K562 (cell line): Measurements from ENCODE around the gene ATP5ME. TPM values are rescaled to one million over a fixed set of nuclear protein-coding genes. Genes with fewer than 3 reads are reported as not detected.

ENCODE experiments used
- EGR1 ChIP-seq: fragments of 450-650 bp; conservative IDR thresholded peaks from 2 replicates; pipeline ENCODE4 v1.6.1; 2017; ENCODE audit warnings: mild to moderate bottlenecking
- ETV5 ChIP-seq: sonication (generic); formaldehyde crosslinking; IDR thresholded peaks from 2 replicates; pipeline ENCODE4 v1.4.0; 2020; ENCODE audit warnings: low read depth, mild to moderate bottlenecking, missing genetic modification reagents
- IRF9 ChIP-seq: fragments of 450-650 bp; IDR thresholded peaks from 2 replicates; pipeline ENCODE4 v1.6.1; 2016; ENCODE audit warnings: missing biosample characterization, missing genetic modification characterization
- JUND ChIP-seq, 2 experiments: IDR thresholded peaks; 2 replicates in 1 of 2; 3 replicates in 1 of 2; pipeline ENCODE4 v1.6.1; 2011; ENCODE audit warnings: borderline replicate concordance in 2 of 2, low read depth in 2 of 2, low read length in 2 of 2, improper control_type of control experiment in 1 of 2, missing biosample characterization in 1 of 2, missing genetic modification characterization in 1 of 2, missing genetic modification reagents in 1 of 2
- NCOA2 ChIP-seq, 2 experiments: fragments of 450-650 bp; IDR thresholded peaks; 2 replicates each; pipeline ENCODE4 v1.6.1; 2018; ENCODE audit warnings: mild to moderate bottlenecking in 2 of 2, moderate library complexity in 1 of 2; ENCODE audit not compliant: partially characterized antibody in 2 of 2
- PHB2 ChIP-seq: fragments of 450-650 bp; IDR thresholded peaks from 2 replicates; pipeline ENCODE4 v1.6.1; 2017; ENCODE audit warnings: low read depth
- PRPF4 ChIP-seq: fragments of 200-400 bp; formaldehyde crosslinking; IDR thresholded peaks from one replicate; pipeline ENCODE4 v1.6.1; 2017; ENCODE audit warnings: low read length, low read depth, mild to moderate bottlenecking; ENCODE audit not compliant: insufficient read depth, poor library complexity, severe bottlenecking
- STAT5B ChIP-seq: fragments of 250-450 bp; sonication (Bioruptor Pico); IDR thresholded peaks from 2 replicates; pipeline ENCODE4 v1.8.0; 2021; ENCODE audit warnings: mild to moderate bottlenecking, inconsistent platforms
- TEAD4 ChIP-seq, 2 experiments: sonication (generic) in 1 of 2; formaldehyde crosslinking in 1 of 2; IDR thresholded peaks; 2 replicates each; pipeline versions ENCODE4 v1.6.1 to v1.8.0; 2012 to 2022; ENCODE audit warnings: borderline replicate concordance in 1 of 2, inconsistent platforms in 1 of 2, low read length in 1 of 2, mild to moderate bottlenecking in 1 of 2, missing genetic modification reagents in 1 of 2
- TSC22D4 ChIP-seq: fragments of 450-650 bp; IDR thresholded peaks from 2 replicates; pipeline ENCODE4 v1.6.1; 2016; ENCODE audit warnings: missing genetic modification characterization, missing biosample characterization, control low read depth
- ZC3H4 ChIP-seq: sonication (generic); formaldehyde crosslinking; IDR thresholded peaks from 2 replicates; pipeline ENCODE4 v1.9.0; 2021; ENCODE audit warnings: missing genetic modification reagents, borderline replicate concordance
- polyA plus RNA-seq, 8 experiments: library from polyadenylated mRNA; depleted of rRNA in 4 of 8; stranded (reverse) in 5 of 8; unstranded in 3 of 8; fragments of >200 nt; fragmentation: Nextera tagmentation in 2 of 8; fragmentation: Illumina TruSeq in 1 of 8; extraction: Ambion mirVana in 2 of 8; extraction: Trizol in 1 of 8; gene quantifications; 2 replicates each; pipeline versions ENCODE4 v1.2.1 to v1.2.3, GENCODE V29; 2011 to 2014; ENCODE audit warnings: inconsistent platforms in 1 of 8, missing spikeins in 1 of 8
- total RNA-seq, 7 experiments: library from RNA; depleted of rRNA in 6 of 7; stranded (reverse); fragments of >200 nt in 6 of 7; fragmentation: Illumina TruSeq in 2 of 7; extraction: Trizol in 2 of 7; gene quantifications; 2 replicates each; pipeline versions ENCODE4 v1.2.1 to v1.2.3, GENCODE V29; 2011 to 2021; ENCODE audit warnings: low replicate concordance in 1 of 7
- TF ChIP-seq, protein P1 (sequence below), 2 experiments: fragments of 450-650 bp; IDR thresholded peaks; 2 replicates each; pipeline ENCODE4 v1.6.1; 2016; ENCODE audit warnings: mild to moderate bottlenecking in 2 of 2, borderline replicate concordance in 1 of 2, low read depth in 1 of 2, moderate library complexity in 1 of 2
- TF ChIP-seq, protein P2 (sequence below): fragments of 450-650 bp; IDR thresholded peaks from 2 replicates; pipeline ENCODE4 v1.6.1; 2014; ENCODE audit warnings: low read depth, mild to moderate bottlenecking, moderate library complexity, borderline replicate concordance

ATP5ME gene
- total and polyA plus RNA-seq, 9 of the 15 experiments (the other 6 are each of a cell fraction or from before 2014, with no cell fraction given) = 509 to 2,480 (median 887) TPM

- TF ChIP-seq, protein P1, sequence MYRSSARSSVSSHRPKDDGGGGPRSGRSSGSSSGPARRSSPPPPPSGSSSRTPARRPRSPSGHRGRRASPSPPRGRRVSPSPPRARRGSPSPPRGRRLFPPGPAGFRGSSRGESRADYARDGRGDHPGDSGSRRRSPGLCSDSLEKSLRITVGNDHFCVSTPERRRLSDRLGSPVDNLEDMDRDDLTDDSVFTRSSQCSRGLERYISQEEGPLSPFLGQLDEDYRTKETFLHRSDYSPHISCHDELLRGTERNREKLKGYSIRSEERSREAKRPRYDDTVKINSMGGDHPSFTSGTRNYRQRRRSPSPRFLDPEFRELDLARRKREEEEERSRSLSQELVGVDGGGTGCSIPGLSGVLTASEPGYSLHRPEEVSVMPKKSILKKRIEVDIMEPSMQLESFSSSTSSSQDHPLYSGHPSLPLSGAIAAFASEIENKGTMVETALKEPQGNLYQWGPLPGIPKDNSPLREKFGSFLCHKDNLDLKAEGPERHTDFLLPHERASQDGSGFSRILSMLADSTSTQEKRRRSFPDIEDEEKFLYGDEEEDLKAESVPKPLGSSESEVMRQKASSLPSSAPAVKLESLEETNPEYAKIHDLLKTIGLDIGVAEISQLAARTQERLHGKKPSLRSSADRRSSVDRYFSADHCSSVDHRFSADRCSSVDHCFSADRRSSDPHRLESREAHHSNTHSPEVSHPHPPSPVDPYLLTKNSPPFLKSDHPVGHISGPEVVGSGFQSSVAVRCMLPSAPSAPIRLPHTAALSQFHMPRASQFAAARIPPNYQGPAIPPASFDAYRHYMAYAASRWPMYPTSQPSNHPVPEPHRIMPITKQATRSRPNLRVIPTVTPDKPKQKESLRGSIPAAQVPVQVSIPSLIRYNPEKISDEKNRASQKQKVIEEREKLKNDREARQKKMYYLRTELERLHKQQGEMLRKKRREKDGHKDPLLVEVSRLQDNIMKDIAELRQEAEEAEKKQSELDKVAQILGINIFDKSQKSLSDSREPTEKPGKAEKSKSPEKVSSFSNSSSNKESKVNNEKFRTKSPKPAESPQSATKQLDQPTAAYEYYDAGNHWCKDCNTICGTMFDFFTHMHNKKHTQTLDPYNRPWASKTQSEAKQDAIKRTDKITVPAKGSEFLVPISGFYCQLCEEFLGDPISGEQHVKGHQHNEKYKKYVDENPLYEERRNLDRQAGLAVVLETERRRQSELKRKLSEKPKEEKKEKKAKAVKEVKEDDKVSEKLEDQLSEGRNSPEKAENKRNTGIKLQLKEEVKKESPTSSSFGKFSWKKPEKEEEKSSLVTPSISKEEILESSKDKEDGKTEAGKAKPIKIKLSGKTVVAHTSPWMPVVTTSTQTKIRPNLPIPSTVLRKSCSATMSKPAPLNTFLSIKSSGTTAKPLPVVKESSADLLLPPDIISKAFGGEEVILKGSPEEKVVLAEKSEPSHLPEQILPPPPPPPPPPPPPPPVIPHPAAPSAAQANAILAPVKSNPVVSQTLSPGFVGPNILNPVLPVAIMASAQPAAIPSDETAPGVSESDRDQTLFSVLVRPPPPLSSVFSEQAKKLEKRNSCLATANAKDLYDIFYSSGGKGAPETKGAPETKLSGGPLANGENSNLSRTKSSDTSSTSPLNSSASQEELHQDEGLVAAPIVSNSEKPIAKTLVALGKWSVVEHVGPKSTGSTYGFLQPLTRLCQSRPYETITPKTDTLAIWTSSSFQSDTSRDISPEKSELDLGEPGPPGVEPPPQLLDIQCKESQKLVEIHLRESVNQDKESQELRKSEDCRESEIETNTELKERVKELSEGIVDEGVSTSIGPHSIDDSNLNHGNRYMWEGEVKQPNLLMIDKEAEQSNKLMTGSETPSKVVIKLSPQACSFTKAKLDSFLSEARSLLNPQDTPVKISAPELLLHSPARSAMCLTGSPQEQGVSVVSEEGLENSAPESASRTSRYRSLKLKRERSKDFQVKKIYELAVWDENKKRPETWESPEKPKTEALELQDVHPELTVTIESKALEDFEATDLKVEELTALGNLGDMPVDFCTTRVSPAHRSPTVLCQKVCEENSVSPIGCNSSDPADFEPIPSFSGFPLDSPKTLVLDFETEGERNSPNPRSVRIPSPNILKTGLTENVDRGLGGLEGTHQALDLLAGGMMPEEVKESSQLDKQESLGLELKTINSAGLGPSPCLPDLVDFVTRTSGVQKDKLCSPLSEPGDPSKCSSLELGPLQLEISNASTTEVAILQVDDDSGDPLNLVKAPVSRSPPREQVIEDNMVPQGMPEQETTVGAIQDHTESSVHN (IDR thresholded peaks at IDR 0.05; ENCODE audit: borderline replicate concordance in 1 of 2, low read depth in 1 of 2) = no peak
- TF ChIP-seq PRPF4 = no peak
- no peak for TF ChIP-seq STAT5B (CRISPR knock-in tag)
- TF ChIP-seq TEAD4 (IDR thresholded peaks at IDR 0.05; ENCODE audit: low read length) = no peak
- 0 out of 2 replicates have a peak, but pooled peaks have one; percentile 60 for TF ChIP-seq TEAD4 (CRISPR knock-in tag; IDR thresholded peaks at IDR 0.05; ENCODE audit: borderline replicate concordance)
- TF ChIP-seq TSC22D4 (tag) = no peak
- 0 out of 2 replicates have a peak, but pooled peaks have one; percentile 26 for TF ChIP-seq ETV5 (CRISPR knock-in tag)
- 0 out of 2 replicates have a peak, but pooled peaks have one; percentile 5 for TF ChIP-seq JUND (IDR thresholded peaks at IDR 0.05; ENCODE audit: borderline replicate concordance, low read depth, low read length)
- TF ChIP-seq JUND (tag; IDR thresholded peaks at IDR 0.05; ENCODE audit: borderline replicate concordance, low read depth, low read length) = no peak
- TF ChIP-seq EGR1 = peak; percentile 27; the same call in 1 of the 2 replicates
- TF ChIP-seq, protein P2, sequence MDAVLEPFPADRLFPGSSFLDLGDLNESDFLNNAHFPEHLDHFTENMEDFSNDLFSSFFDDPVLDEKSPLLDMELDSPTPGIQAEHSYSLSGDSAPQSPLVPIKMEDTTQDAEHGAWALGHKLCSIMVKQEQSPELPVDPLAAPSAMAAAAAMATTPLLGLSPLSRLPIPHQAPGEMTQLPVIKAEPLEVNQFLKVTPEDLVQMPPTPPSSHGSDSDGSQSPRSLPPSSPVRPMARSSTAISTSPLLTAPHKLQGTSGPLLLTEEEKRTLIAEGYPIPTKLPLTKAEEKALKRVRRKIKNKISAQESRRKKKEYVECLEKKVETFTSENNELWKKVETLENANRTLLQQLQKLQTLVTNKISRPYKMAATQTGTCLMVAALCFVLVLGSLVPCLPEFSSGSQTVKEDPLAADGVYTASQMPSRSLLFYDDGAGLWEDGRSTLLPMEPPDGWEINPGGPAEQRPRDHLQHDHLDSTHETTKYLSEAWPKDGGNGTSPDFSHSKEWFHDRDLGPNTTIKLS = no peak
- peak; percentile 62; the same call in 1 of the 2 replicates for TF ChIP-seq PHB2
- TF ChIP-seq IRF9 (tag) = no peak
- no peak for TF ChIP-seq NCOA2 (IDR thresholded peaks at IDR 0.05; ENCODE audit: partially characterized antibody in 2 of 2)
- no peak for TF ChIP-seq ZC3H4 (CRISPR knock-in tag)
Measured at GRCh38 chr4:705278-706082, 31.4 kb upstream of the ATP5ME start, which contains the start of gene PCGF3 (continued).
